ENCODE measurements around the gene FGB.

DNA sequence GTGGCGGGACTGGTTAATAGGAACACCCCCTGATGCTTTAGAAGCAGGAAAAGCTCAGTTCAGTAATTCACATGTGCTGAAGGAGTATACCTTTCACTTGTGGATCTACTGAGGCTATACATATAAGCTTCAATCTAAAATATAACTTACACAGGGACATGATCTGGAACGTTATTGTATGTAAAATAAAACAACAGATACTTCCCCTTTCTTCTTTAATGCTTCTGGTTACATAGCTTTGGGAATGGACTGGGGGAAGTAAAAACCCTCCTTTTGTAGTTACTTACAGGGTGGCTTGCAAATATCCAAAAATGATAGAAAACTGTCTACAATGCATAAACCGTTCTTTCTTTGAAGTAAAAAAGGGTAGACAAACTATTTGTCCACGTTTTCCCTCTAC is 47.8 kb downstream of the FGB start:
- no peak for TF ChIP-seq TBP (CRISPR knock-in tag; IDR thresholded peaks at IDR 0.05)
- TF ChIP-seq, protein P1, sequence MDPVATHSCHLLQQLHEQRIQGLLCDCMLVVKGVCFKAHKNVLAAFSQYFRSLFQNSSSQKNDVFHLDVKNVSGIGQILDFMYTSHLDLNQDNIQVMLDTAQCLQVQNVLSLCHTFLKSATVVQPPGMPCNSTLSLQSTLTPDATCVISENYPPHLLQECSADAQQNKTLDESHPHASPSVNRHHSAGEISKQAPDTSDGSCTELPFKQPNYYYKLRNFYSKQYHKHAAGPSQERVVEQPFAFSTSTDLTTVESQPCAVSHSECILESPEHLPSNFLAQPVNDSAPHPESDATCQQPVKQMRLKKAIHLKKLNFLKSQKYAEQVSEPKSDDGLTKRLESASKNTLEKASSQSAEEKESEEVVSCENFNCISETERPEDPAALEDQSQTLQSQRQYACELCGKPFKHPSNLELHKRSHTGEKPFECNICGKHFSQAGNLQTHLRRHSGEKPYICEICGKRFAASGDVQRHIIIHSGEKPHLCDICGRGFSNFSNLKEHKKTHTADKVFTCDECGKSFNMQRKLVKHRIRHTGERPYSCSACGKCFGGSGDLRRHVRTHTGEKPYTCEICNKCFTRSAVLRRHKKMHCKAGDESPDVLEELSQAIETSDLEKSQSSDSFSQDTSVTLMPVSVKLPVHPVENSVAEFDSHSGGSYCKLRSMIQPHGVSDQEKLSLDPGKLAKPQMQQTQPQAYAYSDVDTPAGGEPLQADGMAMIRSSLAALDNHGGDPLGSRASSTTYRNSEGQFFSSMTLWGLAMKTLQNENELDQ (CRISPR knock-in tag; IDR thresholded peaks at IDR 0.05; ENCODE audit: borderline replicate concordance), result no peak
- TF ChIP-seq POLR2AphosphoS5 (IDR thresholded peaks at IDR 0.05; ENCODE audit: low read depth, low read length), result no peak; the same call in 1 of the 2 replicates
